ENCODE data around the gene TNIK. TPM values are rescaled to one million over a fixed set of nuclear protein-coding genes. Genes with fewer than 3 reads are reported as not detected.

The TNIK gene
- polyA plus RNA-seq, 1 of the 3 experiments (the other 2 are of a cell fraction), result 19.4 TPM

GRCh38 chr3:171358181-171358880 is 101.9 kb downstream of the TNIK start:
- H3K9ac ChIP-seq, result no peak overlapping the region
- no peak overlapping the region for H2AFZ ChIP-seq (ENCODE audit: low read depth)
- H3K9me3 ChIP-seq, result no peaks in the 10 kb centered on the region
- DNase-seq, result no peak
- H3K79me2 ChIP-seq (ENCODE audit: insufficient read depth), result peaks cover 57% of the 10 kb centered on the region
- no peaks in the 10 kb centered on the region for H3K27me3 ChIP-seq (ENCODE audit: insufficient read depth)
- TF ChIP-seq JUND (IDR thresholded peaks at IDR 0.05) (no peak), CTCF (IDR thresholded peaks at IDR 0.05) (no peak), RXRA (IDR thresholded peaks at IDR 0.05; ENCODE audit: borderline replicate concordance, low read depth) (no peak), ELF1 (IDR thresholded peaks at IDR 0.05) (no peak), REST (IDR thresholded peaks at IDR 0.05; ENCODE audit: low read depth, low read length) (no peak), RAD21 (IDR thresholded peaks at IDR 0.05; ENCODE audit: low read length) (no peak), EP300 (IDR thresholded peaks at IDR 0.05; ENCODE audit: borderline replicate concordance in 1 of 2, low read depth in 1 of 2, low read length in 1 of 2) (no peak), EZH2phosphoT487 (IDR thresholded peaks at IDR 0.05; ENCODE audit: borderline replicate concordance, low read depth) (no peak), GATA2 (CRISPR knock-in tag; IDR thresholded peaks at IDR 0.05) (no peak), FOSL2 (IDR thresholded peaks at IDR 0.05; ENCODE audit: borderline replicate concordance, low read depth) (no peak), POLR2AphosphoS5 (IDR thresholded peaks at IDR 0.05; ENCODE audit: low read depth, low read length) (no peak)
- no peak overlapping the region for H3K4me3 ChIP-seq (ENCODE audit: low read depth in 2 of 2, low read length in 1 of 2)
- H3F3A ChIP-seq (replicated peaks; ENCODE audit: insufficient read depth), result no peaks in the 10 kb centered on the region
- no peak overlapping the region for H3K4me2 ChIP-seq
- POLR2A ChIA-PET, result no interaction called here
- CTCF ChIA-PET, result interaction anchor here (1.1 kb wide), 1 partner anchor 9 kb away, joined by 3 read pairs; no protein-coding TSS in a partner anchor
- H3K9me2 ChIP-seq, result no peaks in the 10 kb centered on the region
- H3K4me1 ChIP-seq (ENCODE audit: control insufficient read depth in 1 of 2, insufficient read depth in 2 of 2, low read depth in 1 of 2, low read length in 1 of 2), result peaks cover 8 to 16% of the 10 kb centered on the region in 2 experiments; a peak in 3 of 4 replicates
- H3K27ac ChIP-seq (ENCODE audit: low read depth in 2 of 2, low read length in 1 of 2), result no peak overlapping the region
- H4K20me1 ChIP-seq (ENCODE audit: insufficient read depth), result no peaks in the 10 kb centered on the region
- WGBS (ENCODE audit: low lambda C conversion rate), result 75% methylated on average over 10 of the region's 10 CpGs
- no peaks in the 10 kb centered on the region for H3K36me3 ChIP-seq (replicated peaks in 1 of 2; ENCODE audit: control insufficient read depth in 1 of 2, insufficient read depth in 2 of 2, low read length in 1 of 2)

- CTCF ChIA-PET, result no interaction called here
- DNase-seq, result no peak
- H3K4me1 ChIP-seq (ENCODE audit: control insufficient read depth in 1 of 2, insufficient read depth in 2 of 2, low read depth in 1 of 2, low read length in 1 of 2), result peaks cover 2 to 13% of the 10 kb centered on the region in 2 experiments; a peak in 3 of 4 replicates
- H3K79me2 ChIP-seq (ENCODE audit: insufficient read depth), result peaks cover 55% of the 10 kb centered on the region
- H3K4me3 ChIP-seq (ENCODE audit: low read depth in 2 of 2, low read length in 1 of 2), result no peak overlapping the region
- no peak overlapping the region for H3K4me2 ChIP-seq
- H3K9me2 ChIP-seq, result no peaks in the 10 kb centered on the region
- no peaks in the 10 kb centered on the region for H4K20me1 ChIP-seq (ENCODE audit: insufficient read depth)
- no peak overlapping the region for H2AFZ ChIP-seq (ENCODE audit: low read depth)
- no peak overlapping the region for H3K27ac ChIP-seq (ENCODE audit: low read depth in 2 of 2, low read length in 1 of 2)
- WGBS (ENCODE audit: low lambda C conversion rate), result 98% methylated on average over 8 of the region's 8 CpGs
- no peak for TF ChIP-seq CHD2 (IDR thresholded peaks at IDR 0.05; ENCODE audit: low read length, partially characterized antibody)
- no peak for TF ChIP-seq GATA2 (CRISPR knock-in tag; IDR thresholded peaks at IDR 0.05)
- TF ChIP-seq POLR2AphosphoS5 (IDR thresholded peaks at IDR 0.05; ENCODE audit: low read depth, low read length), result no peak
- no peak for TF ChIP-seq RXRA (IDR thresholded peaks at IDR 0.05; ENCODE audit: borderline replicate concordance, low read depth)
- no peak for TF ChIP-seq PBX3 (IDR thresholded peaks at IDR 0.05)
- POLR2A ChIA-PET, result no interaction called here
- H3F3A ChIP-seq (replicated peaks; ENCODE audit: insufficient read depth), result peaks cover under 1% of the 10 kb centered on the region
- no peaks in the 10 kb centered on the region for H3K9me3 ChIP-seq
- no peak overlapping the region for H3K9ac ChIP-seq
- no peaks in the 10 kb centered on the region for H3K27me3 ChIP-seq (ENCODE audit: insufficient read depth)
- H3K36me3 ChIP-seq (replicated peaks in 1 of 2; ENCODE audit: control insufficient read depth in 1 of 2, insufficient read depth in 2 of 2, low read length in 1 of 2), result no peaks in the 10 kb centered on the region
Measured at GRCh38 chr3:171357721-171358120, 102.5 kb downstream of the TNIK start.
